AG04449 (cell line): Measurements from ENCODE around the gene SPTLC1.

ENCODE experiments used
- CTCF ChIA-PET: fragments of 350-600 bp; formaldehyde crosslinking; extraction: SDS; loops from one replicate; lab custom pipeline; 2021; ENCODE audit warnings: antibody characterized with exemption; lab: Yijun Ruan, JAX
- POLR2A ChIA-PET: fragments of 400-600, 350-600 bp; formaldehyde crosslinking; extraction: SDS; loops from one replicate; lab custom pipeline; 2020; ENCODE audit warnings: antibody characterized with exemption, inconsistent platforms; lab: Yijun Ruan, JAX
- DNase-seq: peaks from one replicate; pipeline ENCODE4 v3.0.0-alpha.2; 2010; ENCODE audit warnings: low read depth, low spot score
- H3K4me3 ChIP-seq: 2 replicates; pipeline ENCODE4 v1.5.1; 2011; ENCODE audit warnings: low read depth, mild to moderate bottlenecking, control low read depth, low read length
- CTCF ChIP-seq: IDR thresholded peaks from one replicate; pipeline ENCODE4 v1.5.1; 2011; ENCODE audit warnings: mild to moderate bottlenecking, moderate library complexity, low read length, control low read depth, inconsistent platforms; ENCODE audit not compliant: insufficient read depth; ENCODE audit errors: missing control alignments

Gene SPTLC1

GRCh38 chr9:91985692-91986091 is 129.5 kb downstream of the SPTLC1 start:
- CTCF ChIA-PET: interaction anchor here (1.0 to 2.8 kb wide), 3 partner anchors 9 to 36 kb away, joined by 3 to 9 read pairs (median 6); partner anchors contain the start of gene ROR2
- no peak for DNase-seq
- TF ChIP-seq CTCF: no peak

More at GRCh38 chr9:91985692-91986091, 129.5 kb downstream of the SPTLC1 start:
- POLR2A ChIA-PET: no interaction called here
- no peak overlapping the region for H3K4me3 ChIP-seq
